Neural crest cell (in vitro differentiated cells): ENCODE results near the gene AKT2. TPM values are rescaled to one million over a fixed set of nuclear protein-coding genes. Genes with fewer than 3 reads are reported as not detected.

Source experiments
- DNase-seq: peaks from one replicate; pipeline ENCODE4 v3.0.0; 2021; ENCODE audit warnings: low read depth, mixed read lengths, low spot score
- H3K27ac Mint-ChIP-seq: one replicate; pipeline ENCODE4 v1.8.0; 2021; ENCODE audit warnings: mild to moderate bottlenecking, mixed read lengths; ENCODE audit not compliant: unreplicated experiment
- H3K27me3 Mint-ChIP-seq: 2 replicates; pipeline ENCODE4 v1.8.0; 2021; ENCODE audit warnings: low read depth, mild to moderate bottlenecking, mixed read lengths
- H3K36me3 Mint-ChIP-seq: 2 replicates; pipeline ENCODE4 v1.8.0; 2021; ENCODE audit warnings: low read depth, mild to moderate bottlenecking, mixed read lengths
- H3K4me1 Mint-ChIP-seq: 2 replicates; pipeline ENCODE4 v1.8.0; 2021; ENCODE audit warnings: mixed read lengths
- H3K4me3 Mint-ChIP-seq: one replicate; pipeline ENCODE4 v1.8.0; 2021; ENCODE audit warnings: mild to moderate bottlenecking, mixed read lengths
- H3K9me3 Mint-ChIP-seq: 2 replicates; pipeline ENCODE4 v1.8.0; 2021; ENCODE audit warnings: mixed read lengths
- total RNA-seq: library from RNA; stranded (reverse); gene quantifications from 2 replicates; pipeline ENCODE4 v1.2.1, GENCODE V29; 2021
- TF ChIP-seq, protein P1 (sequence below): fragments of 200-600 bp; sonication (generic); conservative IDR thresholded peaks from 2 replicates; pipeline ENCODE4 v1.5.0; 2021; ENCODE audit warnings: antibody characterized with exemption, mild to moderate bottlenecking

The AKT2 gene
- total RNA-seq, 1 donor from 2014 or later, result 147 TPM

GRCh38 chr19:40253611-40254092 lies 31.5 kb downstream of the AKT2 start:
- peaks cover 6% of the 10 kb centered on the region for H3K4me1 Mint-ChIP-seq
- TF ChIP-seq, protein P1, sequence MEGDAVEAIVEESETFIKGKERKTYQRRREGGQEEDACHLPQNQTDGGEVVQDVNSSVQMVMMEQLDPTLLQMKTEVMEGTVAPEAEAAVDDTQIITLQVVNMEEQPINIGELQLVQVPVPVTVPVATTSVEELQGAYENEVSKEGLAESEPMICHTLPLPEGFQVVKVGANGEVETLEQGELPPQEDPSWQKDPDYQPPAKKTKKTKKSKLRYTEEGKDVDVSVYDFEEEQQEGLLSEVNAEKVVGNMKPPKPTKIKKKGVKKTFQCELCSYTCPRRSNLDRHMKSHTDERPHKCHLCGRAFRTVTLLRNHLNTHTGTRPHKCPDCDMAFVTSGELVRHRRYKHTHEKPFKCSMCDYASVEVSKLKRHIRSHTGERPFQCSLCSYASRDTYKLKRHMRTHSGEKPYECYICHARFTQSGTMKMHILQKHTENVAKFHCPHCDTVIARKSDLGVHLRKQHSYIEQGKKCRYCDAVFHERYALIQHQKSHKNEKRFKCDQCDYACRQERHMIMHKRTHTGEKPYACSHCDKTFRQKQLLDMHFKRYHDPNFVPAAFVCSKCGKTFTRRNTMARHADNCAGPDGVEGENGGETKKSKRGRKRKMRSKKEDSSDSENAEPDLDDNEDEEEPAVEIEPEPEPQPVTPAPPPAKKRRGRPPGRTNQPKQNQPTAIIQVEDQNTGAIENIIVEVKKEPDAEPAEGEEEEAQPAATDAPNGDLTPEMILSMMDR, result no peak
- H3K27ac Mint-ChIP-seq, result no peak overlapping the region
- DNase-seq, result no peak
- no peak overlapping the region for H3K4me3 Mint-ChIP-seq
- H3K36me3 Mint-ChIP-seq, result peaks cover 8% of the 10 kb centered on the region
- H3K9me3 Mint-ChIP-seq, result no peaks in the 10 kb centered on the region
- no peaks in the 10 kb centered on the region for H3K27me3 Mint-ChIP-seq

DNA sequence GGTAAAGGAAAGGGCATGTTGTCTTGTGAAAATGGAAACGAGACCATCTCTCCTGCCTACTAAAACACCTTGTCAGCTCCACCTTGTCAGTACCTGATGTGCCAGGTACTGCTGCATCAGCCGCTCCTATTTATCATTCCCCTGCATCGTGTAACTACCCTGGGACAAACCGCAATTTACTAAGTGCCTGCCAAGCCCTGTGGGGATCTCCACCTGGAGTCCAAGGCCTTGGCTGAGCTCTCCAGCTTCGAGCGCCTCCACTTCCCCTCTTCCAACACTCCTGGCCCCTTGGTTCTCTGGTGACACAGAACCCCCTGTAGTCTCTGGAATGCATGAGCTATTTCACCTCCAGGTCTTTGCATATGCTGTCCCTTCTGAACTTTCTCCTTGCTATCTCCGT lies 32.8 kb downstream of the AKT2 start:
- Mint-ChIP-seq H3K36me3 (peaks cover 5% of the 10 kb centered on the region), H3K9me3 (no peaks in the 10 kb centered on the region), H3K27ac (peak overlapping the region; percentile 28), H3K27me3 (no peaks in the 10 kb centered on the region), H3K4me1 (peaks cover 6% of the 10 kb centered on the region), H3K4me3 (no peak overlapping the region)
- TF ChIP-seq, protein P1, result no peak
- no peak for DNase-seq

- H3K9me3 Mint-ChIP-seq, result no peaks in the 10 kb centered on the region
- no peak overlapping the region for H3K27ac Mint-ChIP-seq
- DNase-seq, result no peak
- H3K4me1 Mint-ChIP-seq, result peaks cover 6% of the 10 kb centered on the region
- no peak overlapping the region for H3K4me3 Mint-ChIP-seq
- peaks cover 5% of the 10 kb centered on the region for H3K36me3 Mint-ChIP-seq
- no peaks in the 10 kb centered on the region for H3K27me3 Mint-ChIP-seq
- TF ChIP-seq, protein P1, result no peak
Observed at GRCh38 chr19:40251991-40252390, 33.2 kb downstream of the AKT2 start.

- H3K27me3 Mint-ChIP-seq, result no peaks in the 10 kb centered on the region
- DNase-seq, result no peak
- TF ChIP-seq, protein P1, result no peak
- no peak overlapping the region for H3K27ac Mint-ChIP-seq
- peaks cover 5% of the 10 kb centered on the region for H3K36me3 Mint-ChIP-seq
- H3K9me3 Mint-ChIP-seq, result no peaks in the 10 kb centered on the region
- no peak overlapping the region for H3K4me3 Mint-ChIP-seq
- H3K4me1 Mint-ChIP-seq, result peaks cover 6% of the 10 kb centered on the region
Observed at GRCh38 chr19:40251244-40251643, 33.9 kb downstream of the AKT2 start.

- Mint-ChIP-seq H3K4me3 (no peak overlapping the region), H3K27ac (no peak overlapping the region), H3K27me3 (no peaks in the 10 kb centered on the region), H3K36me3 (peaks cover 2% of the 10 kb centered on the region), H3K9me3 (no peaks in the 10 kb centered on the region), H3K4me1 (peaks cover 11% of the 10 kb centered on the region)
- TF ChIP-seq, protein P1, result no peak
- no peak for DNase-seq
Observed at GRCh38 chr19:40249781-40250180, 35.4 kb downstream of the AKT2 start.
